ENCODE data around the gene CELSR1.

Gene CELSR1

DNA sequence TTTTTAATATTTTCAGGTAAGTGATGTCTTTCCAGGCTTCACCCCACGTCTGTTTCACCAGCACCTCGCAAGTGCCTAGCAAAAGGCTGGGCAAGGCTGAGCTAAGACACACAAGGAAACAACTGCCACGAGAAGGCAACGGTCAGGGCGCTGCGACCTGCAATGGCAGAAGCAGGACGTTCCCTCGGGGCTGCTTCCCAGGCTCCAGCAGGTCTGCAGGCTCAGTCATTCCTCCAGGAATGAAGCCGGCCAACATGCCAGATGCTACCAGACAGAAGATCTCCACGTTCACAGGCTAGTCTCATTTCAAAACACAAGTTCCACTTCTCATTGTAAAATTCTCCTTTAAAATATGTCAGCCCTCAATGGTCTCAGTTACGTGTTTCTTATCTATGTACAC lies 45.5 kb downstream of the CELSR1 start:
- Histone ChIP-seq H3K27ac (no peak overlapping the region), H3K27me3 (replicated peaks) (no peaks in the 10 kb centered on the region), H3K4me3 (ENCODE audit: low read depth, low read length) (no peak overlapping the region), H3K36me3 (replicated peaks) (no peaks in the 10 kb centered on the region)
- in situ Hi-C loops (cut with HindIII; ENCODE audit: low pct_ligation_motif_present, low sequenced_read_pairs): loop anchor here (25.0 kb wide), 1 partner anchor 155 kb away; the partner anchor contains the start of gene TRMU
- DNase-seq: no peak
- TF ChIP-seq, protein P1, sequence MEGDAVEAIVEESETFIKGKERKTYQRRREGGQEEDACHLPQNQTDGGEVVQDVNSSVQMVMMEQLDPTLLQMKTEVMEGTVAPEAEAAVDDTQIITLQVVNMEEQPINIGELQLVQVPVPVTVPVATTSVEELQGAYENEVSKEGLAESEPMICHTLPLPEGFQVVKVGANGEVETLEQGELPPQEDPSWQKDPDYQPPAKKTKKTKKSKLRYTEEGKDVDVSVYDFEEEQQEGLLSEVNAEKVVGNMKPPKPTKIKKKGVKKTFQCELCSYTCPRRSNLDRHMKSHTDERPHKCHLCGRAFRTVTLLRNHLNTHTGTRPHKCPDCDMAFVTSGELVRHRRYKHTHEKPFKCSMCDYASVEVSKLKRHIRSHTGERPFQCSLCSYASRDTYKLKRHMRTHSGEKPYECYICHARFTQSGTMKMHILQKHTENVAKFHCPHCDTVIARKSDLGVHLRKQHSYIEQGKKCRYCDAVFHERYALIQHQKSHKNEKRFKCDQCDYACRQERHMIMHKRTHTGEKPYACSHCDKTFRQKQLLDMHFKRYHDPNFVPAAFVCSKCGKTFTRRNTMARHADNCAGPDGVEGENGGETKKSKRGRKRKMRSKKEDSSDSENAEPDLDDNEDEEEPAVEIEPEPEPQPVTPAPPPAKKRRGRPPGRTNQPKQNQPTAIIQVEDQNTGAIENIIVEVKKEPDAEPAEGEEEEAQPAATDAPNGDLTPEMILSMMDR (IDR thresholded peaks at IDR 0.05; ENCODE audit: low read depth, low read length, missing control alignments): no peak

DNA sequence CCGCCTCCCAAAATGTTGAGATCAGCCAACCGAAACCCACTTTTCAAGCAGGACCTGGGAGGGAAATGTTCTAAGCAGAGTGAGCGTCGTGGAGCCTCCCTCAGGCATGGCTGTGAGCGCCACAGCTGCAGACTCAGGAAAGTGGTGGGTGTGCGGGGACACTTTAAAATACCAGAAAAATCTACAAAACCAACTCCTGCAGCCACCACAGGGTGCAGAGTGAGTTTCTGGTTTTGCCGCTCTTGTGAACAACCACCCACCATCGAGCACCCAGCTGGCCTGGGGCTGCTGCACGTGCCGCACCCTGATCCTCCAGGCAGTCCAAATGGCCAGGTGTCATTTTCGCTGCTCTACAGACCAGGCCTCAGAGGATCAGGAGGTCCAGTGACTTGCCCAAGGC lies 46.9 kb downstream of the CELSR1 start:
- in situ Hi-C loops (cut with HindIII; ENCODE audit: low pct_ligation_motif_present, low sequenced_read_pairs): loop anchor here (25.0 kb wide), 1 partner anchor 153 kb away; the partner anchor contains the start of gene TRMU
- no peak overlapping the region for H3K27ac ChIP-seq
- H3K36me3 ChIP-seq (replicated peaks): no peaks in the 10 kb centered on the region
- DNase-seq: no peak
- TF ChIP-seq, protein P1 (IDR thresholded peaks at IDR 0.05; ENCODE audit: low read depth, low read length, missing control alignments): no peak
- no peak overlapping the region for H3K4me3 ChIP-seq (ENCODE audit: low read depth, low read length)
- no peaks in the 10 kb centered on the region for H3K27me3 ChIP-seq (replicated peaks)

DNA sequence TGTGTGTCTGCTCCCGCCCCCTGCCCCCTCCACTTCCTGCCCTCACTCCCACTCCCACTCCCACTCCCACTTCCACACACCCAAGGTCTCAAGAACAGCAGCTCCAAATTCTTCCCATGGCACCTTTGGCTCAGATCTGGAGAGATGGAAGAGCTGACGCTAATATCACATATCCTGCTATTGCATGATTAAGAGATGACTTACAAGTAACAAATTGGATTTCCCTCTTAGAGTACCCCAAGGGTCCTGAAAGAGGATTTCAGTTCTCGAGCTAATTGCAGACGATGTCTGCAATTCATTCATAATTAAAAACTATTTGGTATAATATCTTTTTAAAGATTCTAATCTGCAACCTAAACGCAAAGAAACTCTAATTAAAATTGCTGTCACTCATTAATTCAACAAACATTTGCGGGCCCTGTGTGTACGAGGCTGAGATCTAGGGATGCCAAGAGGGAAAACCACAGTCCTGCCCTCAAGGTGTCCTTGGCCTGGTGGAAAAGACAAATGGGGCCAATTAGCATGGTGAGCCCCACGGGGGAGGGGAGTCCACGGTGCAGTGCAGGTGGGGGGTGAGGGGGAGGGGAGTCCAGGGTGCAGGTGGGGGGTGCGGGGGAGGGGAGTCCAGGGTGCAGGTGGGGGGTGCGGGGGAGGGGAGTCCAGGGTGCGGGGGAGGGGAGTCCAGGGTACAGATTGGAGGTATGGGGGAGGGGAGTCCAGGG lies 50.3 kb downstream of the CELSR1 start:
- no peak for DNase-seq
- in situ Hi-C loops (cut with HindIII; ENCODE audit: low pct_ligation_motif_present, low sequenced_read_pairs): loop anchor here (25.0 kb wide), 1 partner anchor 150 kb away; the partner anchor contains the start of gene TRMU
- H3K27me3 ChIP-seq (replicated peaks): no peaks in the 10 kb centered on the region
- H3K27ac ChIP-seq: no peak overlapping the region
- no peak overlapping the region for H3K4me3 ChIP-seq (ENCODE audit: low read depth, low read length)
- H3K36me3 ChIP-seq (replicated peaks): no peaks in the 10 kb centered on the region
- TF ChIP-seq, protein P1 (IDR thresholded peaks at IDR 0.05; ENCODE audit: low read depth, low read length, missing control alignments): no peak

DNA sequence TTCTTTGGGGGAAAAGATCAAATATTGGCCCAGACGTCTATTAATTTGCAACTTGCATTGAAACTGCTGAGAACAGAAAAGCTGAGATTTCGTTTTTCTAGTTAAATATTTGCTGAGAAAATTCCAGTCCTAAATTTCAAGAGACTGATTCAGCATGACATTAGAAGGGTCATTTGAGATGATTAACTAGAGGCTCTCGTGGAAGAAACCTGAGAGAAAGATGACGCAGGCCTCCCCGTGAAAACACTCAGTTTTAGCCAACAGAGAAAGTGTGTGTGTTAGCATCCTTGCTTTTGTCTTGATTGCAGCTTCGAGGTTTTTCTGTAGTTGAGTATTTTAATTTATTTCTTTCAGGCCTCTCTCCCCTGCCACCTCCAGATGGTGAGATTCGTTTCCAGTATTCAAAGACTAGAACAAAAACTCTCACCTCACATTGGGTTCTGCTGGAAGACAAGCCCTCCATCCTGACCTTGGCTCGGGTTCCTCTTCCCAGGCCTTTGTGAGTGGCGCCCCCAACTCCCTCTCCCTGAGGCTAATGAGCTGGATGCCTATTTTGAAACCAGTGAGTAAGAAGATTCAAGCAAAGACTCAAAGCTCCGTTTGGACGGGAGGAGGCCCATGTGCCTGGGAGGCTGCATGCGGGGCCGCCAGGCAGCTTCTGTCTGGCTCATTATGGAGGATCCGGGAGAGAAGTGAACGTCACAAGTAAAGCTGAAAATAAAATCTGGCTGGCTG lies 52.4 kb downstream of the CELSR1 start:
- H3K4me3 ChIP-seq (ENCODE audit: low read depth, low read length): no peak overlapping the region
- TF ChIP-seq, protein P1 (IDR thresholded peaks at IDR 0.05; ENCODE audit: low read depth, low read length, missing control alignments): no peak
- DNase-seq: no peak
- no peaks in the 10 kb centered on the region for H3K36me3 ChIP-seq (replicated peaks)
- in situ Hi-C loops (cut with HindIII; ENCODE audit: low pct_ligation_motif_present, low sequenced_read_pairs): loop anchor here (25.0 kb wide), 1 partner anchor 148 kb away; the partner anchor contains the start of gene TRMU
- H3K27me3 ChIP-seq (replicated peaks): no peaks in the 10 kb centered on the region
- H3K27ac ChIP-seq: no peak overlapping the region

DNA sequence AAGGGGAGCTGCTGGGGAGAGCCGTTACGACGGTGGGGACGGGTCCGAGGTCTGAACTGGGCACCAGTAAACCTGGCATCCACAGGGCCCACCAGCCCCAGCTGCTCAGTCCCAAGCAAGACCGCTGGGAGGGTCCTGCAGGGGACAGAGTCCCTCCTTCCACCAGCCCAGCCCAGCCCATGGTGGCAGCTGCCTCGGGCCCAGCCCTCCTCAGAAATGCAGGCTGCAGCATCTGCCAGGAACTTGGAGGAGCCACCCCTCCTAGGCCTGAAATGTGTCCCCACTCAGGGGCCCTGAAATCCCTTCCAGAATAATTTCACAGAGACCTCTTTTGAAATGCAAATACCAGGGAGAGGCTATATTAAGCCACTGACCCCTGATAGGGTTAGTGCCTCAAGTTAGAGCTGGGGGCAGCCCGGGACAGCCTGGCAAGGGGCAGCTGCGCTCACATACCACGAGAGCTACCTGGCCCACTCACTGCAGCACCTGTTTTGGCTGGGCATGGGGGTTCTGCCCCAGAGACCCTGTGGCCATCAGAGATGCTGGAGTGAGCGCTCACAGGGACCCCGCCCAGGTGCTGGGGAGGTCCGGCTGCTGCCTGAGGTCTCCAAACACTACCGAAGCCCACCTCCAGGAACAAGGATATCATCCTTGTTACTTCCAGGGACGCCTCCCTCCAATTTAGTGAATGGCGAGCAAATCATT lies 53.1 kb downstream of the CELSR1 start:
- no peak overlapping the region for H3K4me3 ChIP-seq (ENCODE audit: low read depth, low read length)
- no peak overlapping the region for H3K27ac ChIP-seq
- in situ Hi-C loops (cut with HindIII; ENCODE audit: low pct_ligation_motif_present, low sequenced_read_pairs): loop anchor here (25.0 kb wide), 1 partner anchor 147 kb away; the partner anchor contains the start of gene TRMU
- DNase-seq: no peak
- H3K36me3 ChIP-seq (replicated peaks): no peaks in the 10 kb centered on the region
- no peaks in the 10 kb centered on the region for H3K27me3 ChIP-seq (replicated peaks)
- TF ChIP-seq, protein P1 (IDR thresholded peaks at IDR 0.05; ENCODE audit: low read depth, low read length, missing control alignments): no peak

Measured in brain microvascular endothelial cell (primary cell).